H1 (cell line): ENCODE results near the gene A3GALT2. TPM values are rescaled to one million over a fixed set of nuclear protein-coding genes. Genes with fewer than 3 reads are reported as not detected.

Experiments
- CTCF ChIA-PET: fragments of 300-600 bp; sonication (Branson Sonifier 250); formaldehyde crosslinking; loops from one replicate; lab custom pipeline; 2021; ENCODE audit not compliant: partially characterized antibody; lab: Charles Lee
- POLR2A ChIA-PET: fragments of 300-600 bp; sonication (Branson Sonifier 250); formaldehyde crosslinking; loops from one replicate; lab custom pipeline; 2021; ENCODE audit warnings: inconsistent platforms; ENCODE audit not compliant: partially characterized antibody; lab: Charles Lee
- DNase-seq, 2 experiments: peaks; one replicate each; pipeline versions ENCODE4 v3.0.0 to v3.0.0-alpha.2; 2010 to 2022; ENCODE audit warnings: low spot score in 2 of 2, low read depth in 1 of 2, mixed read lengths in 1 of 2
- FAIRE-seq: peaks from 2 replicates; lab custom pipeline; 2011; peaks lifted over from hg19 to GRCh38; lab: Jason Lieb, UNC
- H2AFZ ChIP-seq: 2 replicates; pipeline ENCODE4 v1.8.1; 2012; ENCODE audit warnings: low read length, inconsistent platforms
- H2AK5ac ChIP-seq: 2 replicates; pipeline ENCODE4 v1.6.1; 2013; ENCODE audit warnings: low read depth, low read length
- H2BK120ac ChIP-seq: replicated peaks from 2 replicates; pipeline ENCODE3; 2013; ENCODE audit warnings: low read depth, low read length, inconsistent platforms
- H2BK12ac ChIP-seq: 2 replicates; pipeline ENCODE4 v1.6.1; 2013; ENCODE audit warnings: low read depth, low read length
- H2BK15ac ChIP-seq: 2 replicates; pipeline ENCODE4 v1.6.1; 2013; ENCODE audit warnings: low read length
- H2BK20ac ChIP-seq: 2 replicates; pipeline ENCODE4 v1.6.1; 2013; ENCODE audit warnings: low read length
- H2BK5ac ChIP-seq: 2 replicates; pipeline ENCODE4 v1.6.1; 2013; ENCODE audit warnings: low read depth, low read length
- H3K14ac ChIP-seq: 2 replicates; pipeline ENCODE4 v1.6.1; 2013; ENCODE audit warnings: inconsistent platforms; ENCODE audit not compliant: insufficient read length
- H3K18ac ChIP-seq: 2 replicates; pipeline ENCODE4 v1.6.1; 2013; ENCODE audit warnings: low read length; ENCODE audit errors: extremely low read depth
- H3K23ac ChIP-seq: 2 replicates; pipeline ENCODE4 v1.6.1; 2013; ENCODE audit warnings: inconsistent platforms; ENCODE audit not compliant: insufficient read length
- H3K23me2 ChIP-seq: 2 replicates; pipeline ENCODE4 v1.6.1; 2013; ENCODE audit warnings: low read depth, low read length
- H3K27ac ChIP-seq: 2 replicates; pipeline ENCODE4 v1.6.1; 2011; ENCODE audit warnings: low read depth, low read length, inconsistent platforms
- H3K27me3 ChIP-seq, 4 experiments: replicated peaks in 1 of 4; 1 replicate in 1 of 4; 2 replicates in 3 of 4; pipeline versions ENCODE4 v1.6.1 to v1.8.1; 2011 to 2013; ENCODE audit warnings: low read length in 3 of 4, mild to moderate bottlenecking in 3 of 4, inconsistent platforms in 2 of 4, mixed read lengths in 2 of 4, moderate library complexity in 1 of 4; ENCODE audit not compliant: control insufficient read depth in 3 of 4, insufficient read depth in 3 of 4; ENCODE audit errors: extremely low read depth in 1 of 4
- H3K36me3 ChIP-seq, 4 experiments: 2 replicates each; pipeline versions ENCODE4 v1.6.1 to v1.8.1; 2011 to 2013; ENCODE audit warnings: mild to moderate bottlenecking in 4 of 4, low read length in 3 of 4, moderate library complexity in 2 of 4, control low read depth in 1 of 4, inconsistent platforms in 1 of 4; ENCODE audit not compliant: insufficient read depth in 4 of 4, control insufficient read depth in 2 of 4
- H3K4ac ChIP-seq: replicated peaks from 2 replicates; pipeline ENCODE3; 2013; ENCODE audit warnings: low read length, low read depth, mixed read lengths, inconsistent platforms; ENCODE audit not compliant: insufficient read length
- H3K4me1 ChIP-seq, 4 experiments: replicated peaks in 1 of 4; 1 replicate in 1 of 4; 2 replicates in 3 of 4; pipeline versions ENCODE4 v1.6.1 to v1.8.1; 2011 to 2013; ENCODE audit warnings: low read length in 3 of 4, inconsistent platforms in 2 of 4, mixed read lengths in 1 of 4; ENCODE audit not compliant: insufficient read depth in 4 of 4, control insufficient read depth in 3 of 4
- H3K4me2 ChIP-seq, 2 experiments: 2 replicates each; pipeline versions ENCODE4 v1.6.1 to v1.8.1; 2011 to 2013; ENCODE audit warnings: low read depth in 2 of 2, low read length in 2 of 2, control low read depth in 1 of 2, inconsistent platforms in 1 of 2, mild to moderate bottlenecking in 1 of 2; ENCODE audit not compliant: insufficient read depth in 1 of 2
- H3K4me3 ChIP-seq, 4 experiments: fragments of 200-600, 300-600 bp in 1 of 4; sonication (generic), shearing (Covaris generic), sonication (Bioruptor Twin) in 1 of 4; 2 replicates each; pipeline versions ENCODE4 v1.5.1 to v1.8.1; 2011 to 2016; ENCODE audit warnings: low read length in 4 of 4, low read depth in 3 of 4, control low read depth in 2 of 4, inconsistent platforms in 2 of 4, mild to moderate bottlenecking in 2 of 4, mixed read lengths in 1 of 4, moderate library complexity in 1 of 4; ENCODE audit not compliant: insufficient read depth in 2 of 4; ENCODE audit errors: extremely low read depth in 1 of 4
- H3K56ac ChIP-seq: replicated peaks from 2 replicates; pipeline ENCODE3; 2013; ENCODE audit warnings: low read depth, mild to moderate bottlenecking, mixed read lengths, low read length, inconsistent platforms; ENCODE audit not compliant: insufficient read length
- H3K79me1 ChIP-seq: 2 replicates; pipeline ENCODE4 v1.6.1; 2013; ENCODE audit warnings: low read depth, low read length, control low read depth
- H3K79me2 ChIP-seq, 2 experiments: 2 replicates each; pipeline versions ENCODE4 v1.6.1 to v1.8.1; 2012 to 2013; ENCODE audit warnings: low read length in 2 of 2, mild to moderate bottlenecking in 2 of 2, inconsistent platforms in 1 of 2; ENCODE audit not compliant: insufficient read depth in 2 of 2, control insufficient read depth in 1 of 2
- H3K9ac ChIP-seq, 4 experiments: replicated peaks in 1 of 4; 1 replicate in 1 of 4; 2 replicates in 3 of 4; pipeline versions ENCODE4 v1.6.1 to v1.8.1; 2011 to 2013; ENCODE audit warnings: low read depth in 3 of 4, low read length in 3 of 4, control low read depth in 2 of 4, mild to moderate bottlenecking in 2 of 4, moderate library complexity in 2 of 4, inconsistent platforms in 1 of 4; ENCODE audit errors: extremely low read depth in 1 of 4
- H3K9me3 ChIP-seq, 2 experiments: 2 replicates each; pipeline versions ENCODE4 v1.6.1 to v1.8.1; 2012 to 2013; ENCODE audit warnings: mild to moderate bottlenecking in 2 of 2, moderate library complexity in 2 of 2, control low read depth in 1 of 2, inconsistent platforms in 1 of 2, low read depth in 1 of 2, low read length in 1 of 2, mixed read lengths in 1 of 2; ENCODE audit not compliant: insufficient read depth in 2 of 2
- H4K20me1 ChIP-seq, 2 experiments: replicated peaks in 1 of 2; 2 replicates each; pipeline versions ENCODE3 to v1.8.1; 2011 to 2013; ENCODE audit warnings: inconsistent platforms in 2 of 2, low read length in 2 of 2, mild to moderate bottlenecking in 1 of 2; ENCODE audit not compliant: insufficient read depth in 2 of 2, control insufficient read depth in 1 of 2
- H4K5ac ChIP-seq: 2 replicates; pipeline ENCODE4 v1.6.1; 2013; ENCODE audit warnings: low read length, low read depth, mixed read lengths, inconsistent platforms; ENCODE audit not compliant: insufficient read length
- H4K8ac ChIP-seq: 2 replicates; pipeline ENCODE4 v1.8.0; 2013; ENCODE audit warnings: mild to moderate bottlenecking, moderate library complexity, low read length, inconsistent platforms; ENCODE audit not compliant: insufficient read depth; ENCODE audit errors: extremely low read depth
- H4K91ac ChIP-seq: replicated peaks from 2 replicates; pipeline ENCODE3; 2013; ENCODE audit warnings: low read length, mixed read lengths, inconsistent platforms; ENCODE audit not compliant: insufficient read length
- CBX5 ChIP-seq: fragments of 300-800, 300-1000 bp; sonication (generic); IDR thresholded peaks from 2 replicates; pipeline ENCODE4 v1.7.1; 2016; ENCODE audit warnings: antibody characterized with exemption, low read length, low read depth
- CHD1 ChIP-seq: IDR thresholded peaks from 2 replicates; pipeline ENCODE4 v1.6.1; 2012; ENCODE audit warnings: low read depth, low read length, improper control_type of control experiment
- EZH2 ChIP-seq: fragments of 200-600 bp; sonication (generic); IDR thresholded peaks from 2 replicates; pipeline ENCODE4 v1.7.1; 2012; ENCODE audit warnings: low read depth, mild to moderate bottlenecking, moderate library complexity, low read length, inconsistent platforms; ENCODE audit not compliant: severe bottlenecking
- JUN ChIP-seq: IDR thresholded peaks from 2 replicates; pipeline ENCODE4 v1.6.1; 2011; ENCODE audit warnings: low read depth, mild to moderate bottlenecking, improper control_type of control experiment, low read length
- JUND ChIP-seq: IDR thresholded peaks from 2 replicates; pipeline ENCODE4 v1.6.1; 2011; ENCODE audit warnings: mild to moderate bottlenecking, improper control_type of control experiment, low read length
- POLR2A ChIP-seq, 2 experiments: IDR thresholded peaks; 1 replicate in 1 of 2; 2 replicates in 1 of 2; pipeline ENCODE4 v1.6.1; 2011; ENCODE audit warnings: low read depth in 2 of 2, low read length in 2 of 2, mild to moderate bottlenecking in 2 of 2; ENCODE audit errors: control extremely low read depth in 1 of 2
- POU5F1 ChIP-seq: IDR thresholded peaks from 2 replicates; pipeline ENCODE4 v1.6.1; 2011; ENCODE audit warnings: low read depth, mild to moderate bottlenecking, low read length, moderate library complexity
- RAD21 ChIP-seq, 2 experiments: IDR thresholded peaks in 1 of 2; conservative IDR thresholded peaks in 1 of 2; 2 replicates each; pipeline ENCODE4 v1.6.1; 2011; ENCODE audit warnings: low read depth in 2 of 2, low read length in 2 of 2, improper control_type of control experiment in 1 of 2, inconsistent platforms in 1 of 2, mild to moderate bottlenecking in 1 of 2, moderate library complexity in 1 of 2
- RFX5 ChIP-seq: IDR thresholded peaks from 2 replicates; pipeline ENCODE4 v1.6.1; 2011; ENCODE audit warnings: low read depth, low read length, improper control_type of control experiment, borderline replicate concordance
- RXRA ChIP-seq: IDR thresholded peaks from 2 replicates; pipeline ENCODE4 v1.6.1; 2011; ENCODE audit warnings: low read depth, mild to moderate bottlenecking, low read length, moderate library complexity; ENCODE audit not compliant: insufficient read depth
- SUZ12 ChIP-seq: fragments of 200-600 bp; sonication (generic); IDR thresholded peaks from 2 replicates; pipeline ENCODE4 v1.6.1; 2012; ENCODE audit warnings: mild to moderate bottlenecking, inconsistent platforms, low read length, moderate library complexity, mixed read lengths
- TEAD4 ChIP-seq: IDR thresholded peaks from 2 replicates; pipeline ENCODE4 v1.6.1; 2012; ENCODE audit warnings: low read depth, low read length, inconsistent platforms, mixed read lengths
- WGBS, 2 experiments: shearing (Covaris generic) in 1 of 2; methylation state at CpG; one replicate each; pipeline versions ENCODE4 v1.1.6 to v1.1.7; 2013 to 2015; ENCODE audit warnings: low lambda C conversion rate in 2 of 2, mixed read lengths in 2 of 2, inconsistent platforms in 1 of 2, low coverage in 1 of 2, missing lambda C conversion rate in 1 of 2; ENCODE audit not compliant: insufficient replicate concordance in 2 of 2, insufficient coverage in 1 of 2, insufficient read length in 1 of 2; ENCODE audit errors: extremely low coverage in 1 of 2, missing lambda C conversion rate in 1 of 2; 5-methylcytosine and 5-hydroxymethylcytosine counted together
- polyA plus RNA-seq, 7 experiments: library from polyadenylated mRNA; depleted of rRNA in 3 of 7; stranded (reverse) in 5 of 7; unstranded in 2 of 7; fragments of >200 nt in 5 of 7; fragments of 200-250 nt in 2 of 7; gene quantifications; 1 replicate in 5 of 7; 2 replicates in 1 of 7; 4 replicates in 1 of 7; pipeline versions ENCODE4 v1.2.1 to v1.2.3, GENCODE V29; 2011 to 2013; ENCODE audit warnings: missing spikeins in 2 of 7, mixed read lengths in 2 of 7
- total RNA-seq: library from RNA; stranded (reverse); fragmentation: NEBNext Ultra II Directional; extraction: Animal tissue kit (Norgen Biotek cat#: 25700); gene quantifications from 2 replicates; pipeline ENCODE4 v1.2.1, GENCODE V29; 2021
- TF ChIP-seq, protein P1 (sequence below): IDR thresholded peaks from 2 replicates; pipeline ENCODE4 v1.6.1; 2011; ENCODE audit warnings: low read length, improper control_type of control experiment

The A3GALT2 gene
- total and polyA plus RNA-seq, 2 of the 8 experiments (the other 6 are each of a cell fraction or from before 2014, with no cell fraction given) = not detected

DNA sequence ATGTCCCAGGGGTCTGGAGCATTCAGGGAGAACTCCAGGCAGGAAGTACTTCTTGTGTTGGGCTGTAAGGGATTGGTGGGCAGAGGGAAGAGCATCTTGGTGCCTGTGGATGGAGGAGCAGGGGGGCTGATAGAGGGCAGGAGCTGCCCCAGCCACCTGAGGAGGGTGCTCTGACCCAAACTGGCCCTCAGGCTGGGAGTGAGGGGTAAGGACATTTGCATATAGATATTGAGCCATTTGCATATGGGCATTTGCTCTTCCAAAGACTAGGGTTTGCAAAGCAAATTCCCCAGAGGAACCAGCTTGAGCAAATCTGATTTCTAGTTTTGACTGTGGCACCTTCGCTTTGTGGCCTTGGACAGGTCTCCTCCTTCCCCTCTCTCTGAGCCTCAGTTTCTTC lies 46.5 kb downstream of the A3GALT2 start:
- H3K79me1 ChIP-seq = peaks cover 9% of the 10 kb centered on the region
- H2AFZ ChIP-seq = no peak overlapping the region
- no peak overlapping the region for H3K4me3 ChIP-seq
- no peak overlapping the region for H2BK120ac ChIP-seq
- H3K4ac ChIP-seq = no peak overlapping the region
- no peak overlapping the region for H3K56ac ChIP-seq
- no peak overlapping the region for H3K14ac ChIP-seq
- no peak for TF ChIP-seq CHD1
- no peak for TF ChIP-seq RFX5
- no peak for TF ChIP-seq JUN
- no peak for TF ChIP-seq JUND
- TF ChIP-seq POLR2A (IDR thresholded peaks at IDR 0.05; ENCODE audit: control extremely low read depth in 1 of 2, low read depth in 2 of 2, low read length in 2 of 2) = no peak
- TF ChIP-seq RXRA = no peak
- no peak for TF ChIP-seq TEAD4
- no peak for TF ChIP-seq EZH2
- TF ChIP-seq POU5F1 = no peak
- no peak for TF ChIP-seq CBX5
- TF ChIP-seq, protein P1, sequence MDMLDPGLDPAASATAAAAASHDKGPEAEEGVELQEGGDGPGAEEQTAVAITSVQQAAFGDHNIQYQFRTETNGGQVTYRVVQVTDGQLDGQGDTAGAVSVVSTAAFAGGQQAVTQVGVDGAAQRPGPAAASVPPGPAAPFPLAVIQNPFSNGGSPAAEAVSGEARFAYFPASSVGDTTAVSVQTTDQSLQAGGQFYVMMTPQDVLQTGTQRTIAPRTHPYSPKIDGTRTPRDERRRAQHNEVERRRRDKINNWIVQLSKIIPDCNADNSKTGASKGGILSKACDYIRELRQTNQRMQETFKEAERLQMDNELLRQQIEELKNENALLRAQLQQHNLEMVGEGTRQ = no peak
- no peak for TF ChIP-seq SUZ12
- TF ChIP-seq RAD21 (IDR thresholded peaks at IDR 0.05 in 1 of 2, conservative IDR thresholded peaks at IDR 0.05 in 1 of 2; ENCODE audit: low read depth in 2 of 2, low read length in 2 of 2) = no peak
- TF ChIP-seq, all 59 proteins: peak for 0
- no peak overlapping the region for H2BK5ac ChIP-seq
- 91% methylated on average over 1 of the region's 1 CpG; no CpG with 5 or more reads in 1 of the 2 experiments for WGBS, 2 experiments
- peaks cover 2 to 26% of the 10 kb centered on the region in 2 experiments for H4K20me1 ChIP-seq
- no peaks in the 10 kb centered on the region for H3K27me3 ChIP-seq
- no peak overlapping the region for H2BK12ac ChIP-seq
- no peak overlapping the region for H4K91ac ChIP-seq
- ChIA-PET POLR2A (interaction anchor here (0.9 to 2.4 kb wide), 4 partner anchors 9 to 94 kb away, joined by 3 to 6 read pairs (median 4); no protein-coding TSS in a partner anchor), CTCF (interaction anchor here (0.6 to 1.8 kb wide), 10 partner anchors 10 to 359 kb away, joined by 3 to 6 read pairs (median 3); no protein-coding TSS in a partner anchor)
- peaks cover 0 to 5% (median 2%) of the 10 kb centered on the region in 4 experiments; a peak in 2 of 8 replicates for H3K36me3 ChIP-seq
- H3K23ac ChIP-seq = no peak overlapping the region
- FAIRE-seq (no peak), DNase-seq (no peak)
- H3K4me1 ChIP-seq = peaks cover 0 to 13% (median 3%) of the 10 kb centered on the region in 4 experiments; a peak in 5 of 7 replicates
- no peak overlapping the region for H2BK15ac ChIP-seq
- H3K27ac ChIP-seq = no peak overlapping the region
- no peak overlapping the region for H2AK5ac ChIP-seq
- no peak overlapping the region for H2BK20ac ChIP-seq
- no peak overlapping the region for H3K9ac ChIP-seq
- 0 out of 4 replicates have a peak, but pooled peaks cover 0 to 8% of the 10 kb centered on the region in 2 experiments for H3K79me2 ChIP-seq
- H4K5ac ChIP-seq = no peak overlapping the region
- H3K23me2 ChIP-seq = no peaks in the 10 kb centered on the region
- no peak overlapping the region for H4K8ac ChIP-seq
- no peaks in the 10 kb centered on the region for H3K9me3 ChIP-seq
- H3K18ac ChIP-seq = no peak overlapping the region
- no peak overlapping the region for H3K4me2 ChIP-seq
